H1 (cell line): ENCODE data around the gene PIK3CG.

Experiments
- RFX5 ChIP-seq: IDR thresholded peaks from 2 replicates; pipeline ENCODE4 v1.6.1; 2011; ENCODE audit warnings: low read depth, low read length, improper control_type of control experiment, borderline replicate concordance
- TBP ChIP-seq: IDR thresholded peaks from 2 replicates; pipeline ENCODE4 v1.6.1; 2011; ENCODE audit warnings: low read depth, low read length, improper control_type of control experiment
- ZNF274 ChIP-seq: IDR thresholded peaks from 2 replicates; pipeline ENCODE4 v1.7.0; 2012; ENCODE audit warnings: low read length, borderline replicate concordance; ENCODE audit errors: extremely low read depth

- TF ChIP-seq ZNF274, result no peak
- TF ChIP-seq TBP, result no peak
- no peak for TF ChIP-seq RFX5
These were observed 89.8 kb downstream of the PIK3CG start for GRCh38 chr7:106954840-106955239.
